ENCODE results near the gene MARF1. TPM values are rescaled to one million over a fixed set of nuclear protein-coding genes. Genes with fewer than 3 reads are reported as not detected.

MARF1 gene
- total and polyA plus RNA-seq, 9 of the 15 experiments (the other 6 are each of a cell fraction or from before 2014, with no cell fraction given): 4.7 to 33.2 (median 11.7) TPM

DNA sequence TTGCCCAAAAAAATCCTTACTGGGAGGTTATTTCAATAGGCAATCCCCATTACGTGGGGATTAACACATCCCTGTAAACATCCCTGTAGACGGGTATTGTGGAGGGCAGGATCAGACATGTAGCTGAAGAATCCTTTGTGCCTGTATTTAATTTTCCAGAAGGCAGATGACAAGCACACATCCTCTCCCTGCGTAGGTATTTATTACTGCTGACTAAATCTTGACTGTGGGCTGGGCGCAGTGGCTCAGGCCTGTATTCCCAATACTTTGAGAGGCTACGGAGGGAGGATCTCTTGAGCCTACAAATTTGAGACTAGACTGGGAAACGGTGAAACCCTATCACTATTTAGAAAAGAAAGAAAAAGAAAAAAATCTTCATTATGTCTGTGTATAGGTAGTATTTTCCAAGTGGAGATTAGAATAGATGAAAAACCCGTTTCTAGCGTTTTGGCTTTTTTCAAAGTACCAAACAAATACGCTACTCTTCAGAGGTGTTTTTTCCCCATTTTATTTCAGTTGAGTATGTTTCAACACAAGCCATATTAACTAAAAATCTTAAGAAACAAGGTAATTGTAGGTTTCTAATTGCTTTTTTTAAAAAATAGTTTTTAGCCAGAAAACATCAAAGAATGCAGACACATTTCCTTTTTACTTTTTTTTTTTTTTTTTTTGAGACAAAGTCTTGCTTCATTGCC, 1.5 kb upstream of the MARF1 start:
- 48% methylated on average over 9 of the region's 9 CpGs for WGBS (ENCODE audit: insufficient coverage, low coverage, missing lambda C conversion rate)
- no TSS peak for BruUV-seq (replicated peaks)
- H3K27ac ChIP-seq (ENCODE audit: extremely low read depth, low read depth, low read length): peak overlapping the region; percentile 100
- ChIA-PET POLR2A (interaction anchor here (0.7 to 0.9 kb wide), 3 partner anchors 9 to 43 kb away, joined by 3 read pairs; no protein-coding TSS in a partner anchor), CTCF (ENCODE audit: low intra/inter-chr PET ratio) (no interaction called here)
- H2AFZ ChIP-seq (ENCODE audit: low read depth, low read length): peak overlapping the region; percentile 99
- peak overlapping the region in 1 of 2 experiments; percentile 100; a peak in 2 of 4 replicates for H3K9ac ChIP-seq (ENCODE audit: insufficient read depth in 1 of 2, low read depth in 2 of 2, low read length in 2 of 2)
- no peaks in the 10 kb centered on the region for H3K36me3 ChIP-seq (ENCODE audit: control insufficient read depth, insufficient read depth, low read length)
- H3K9me1 ChIP-seq (ENCODE audit: control insufficient read depth, insufficient read depth, low read length): no peaks in the 10 kb centered on the region
- DNase-seq (ENCODE audit: extremely low read depth in 1 of 4, low spot score in 3 of 4) (peak in 1 of 4 experiments; percentile 45), ATAC-seq (no peak), FAIRE-seq (peak; percentile 48)
- in situ Hi-C loops (cut with MboI) (no loop called here), intact Hi-C loops (cut with micrococcal nuclease) (loop anchor here (10.0 kb wide), 2 partner anchors 70 to 220 kb away; no protein-coding TSS in a partner anchor)
- no peaks in the 10 kb centered on the region for H3K27me3 ChIP-seq (ENCODE audit: control insufficient read depth in 2 of 2, insufficient read depth in 2 of 2, low read length in 2 of 2)
- peak overlapping the region; percentile 94 for H3K4me2 ChIP-seq (ENCODE audit: insufficient read depth, low read length)
- no peaks in the 10 kb centered on the region for H4K20me1 ChIP-seq (replicated peaks; ENCODE audit: control insufficient read depth, insufficient read depth, low read length)
- H3K79me2 ChIP-seq (ENCODE audit: control insufficient read depth, insufficient read depth, low read length): peaks cover 31% of the 10 kb centered on the region
- H3K9me3 ChIP-seq (replicated peaks; ENCODE audit: control insufficient read depth, insufficient read depth, low read depth, low read length): no peaks in the 10 kb centered on the region
- H3K4me1 ChIP-seq (replicated peaks in 1 of 2; ENCODE audit: control insufficient read depth in 2 of 2, insufficient read depth in 2 of 2, low read length in 2 of 2): peaks cover 2 to 26% of the 10 kb centered on the region in 2 experiments; a peak in 4 of 5 replicates
- H3K4me3 ChIP-seq: peak overlapping the region; percentile 83
- no peak for TF ChIP-seq OTX1 (CRISPR knock-in tag; IDR thresholded peaks at IDR 0.05)
- no peak for TF ChIP-seq ZC3H8 (IDR thresholded peaks at IDR 0.05)
- no peak for TF ChIP-seq ZNF146 (CRISPR knock-in tag; IDR thresholded peaks at IDR 0.05; ENCODE audit: unreplicated experiment)
- TF ChIP-seq, protein P1, sequence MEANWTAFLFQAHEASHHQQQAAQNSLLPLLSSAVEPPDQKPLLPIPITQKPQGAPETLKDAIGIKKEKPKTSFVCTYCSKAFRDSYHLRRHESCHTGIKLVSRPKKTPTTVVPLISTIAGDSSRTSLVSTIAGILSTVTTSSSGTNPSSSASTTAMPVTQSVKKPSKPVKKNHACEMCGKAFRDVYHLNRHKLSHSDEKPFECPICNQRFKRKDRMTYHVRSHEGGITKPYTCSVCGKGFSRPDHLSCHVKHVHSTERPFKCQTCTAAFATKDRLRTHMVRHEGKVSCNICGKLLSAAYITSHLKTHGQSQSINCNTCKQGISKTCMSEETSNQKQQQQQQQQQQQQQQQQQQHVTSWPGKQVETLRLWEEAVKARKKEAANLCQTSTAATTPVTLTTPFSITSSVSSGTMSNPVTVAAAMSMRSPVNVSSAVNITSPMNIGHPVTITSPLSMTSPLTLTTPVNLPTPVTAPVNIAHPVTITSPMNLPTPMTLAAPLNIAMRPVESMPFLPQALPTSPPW (CRISPR knock-in tag; IDR thresholded peaks at IDR 0.05): no peak
- no peak for TF ChIP-seq LCOR (CRISPR knock-in tag; IDR thresholded peaks at IDR 0.05)
- no peak for TF ChIP-seq DDX20 (tag; IDR thresholded peaks at IDR 0.05; ENCODE audit: low read depth)
- 0 out of 2 replicates have a peak, but pooled peaks have one; percentile 6 for TF ChIP-seq PHB2 (IDR thresholded peaks at IDR 0.05; ENCODE audit: low read depth)
- TF ChIP-seq, protein P2, sequence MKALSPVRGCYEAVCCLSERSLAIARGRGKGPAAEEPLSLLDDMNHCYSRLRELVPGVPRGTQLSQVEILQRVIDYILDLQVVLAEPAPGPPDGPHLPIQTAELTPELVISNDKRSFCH (CRISPR knock-in tag; IDR thresholded peaks at IDR 0.05): no peak
- TF ChIP-seq, protein P2 (tag; IDR thresholded peaks at IDR 0.05): no peak
- no peak for TF ChIP-seq TCF3 (CRISPR knock-in tag; IDR thresholded peaks at IDR 0.05)
- no peak for TF ChIP-seq POLR2AphosphoS2 (IDR thresholded peaks at IDR 0.05; ENCODE audit: low read length)
- TF ChIP-seq PHTF2 (CRISPR knock-in tag; IDR thresholded peaks at IDR 0.05): no peak
- TF ChIP-seq MAZ (CRISPR knock-in tag; conservative IDR thresholded peaks at IDR 0.05 in 1 of 2, IDR thresholded peaks at IDR 0.05 in 1 of 2): 0 out of 4 replicates have a peak, but pooled peaks of 1 of the 2 experiments have one; percentile 27
- TF ChIP-seq, protein P3, sequence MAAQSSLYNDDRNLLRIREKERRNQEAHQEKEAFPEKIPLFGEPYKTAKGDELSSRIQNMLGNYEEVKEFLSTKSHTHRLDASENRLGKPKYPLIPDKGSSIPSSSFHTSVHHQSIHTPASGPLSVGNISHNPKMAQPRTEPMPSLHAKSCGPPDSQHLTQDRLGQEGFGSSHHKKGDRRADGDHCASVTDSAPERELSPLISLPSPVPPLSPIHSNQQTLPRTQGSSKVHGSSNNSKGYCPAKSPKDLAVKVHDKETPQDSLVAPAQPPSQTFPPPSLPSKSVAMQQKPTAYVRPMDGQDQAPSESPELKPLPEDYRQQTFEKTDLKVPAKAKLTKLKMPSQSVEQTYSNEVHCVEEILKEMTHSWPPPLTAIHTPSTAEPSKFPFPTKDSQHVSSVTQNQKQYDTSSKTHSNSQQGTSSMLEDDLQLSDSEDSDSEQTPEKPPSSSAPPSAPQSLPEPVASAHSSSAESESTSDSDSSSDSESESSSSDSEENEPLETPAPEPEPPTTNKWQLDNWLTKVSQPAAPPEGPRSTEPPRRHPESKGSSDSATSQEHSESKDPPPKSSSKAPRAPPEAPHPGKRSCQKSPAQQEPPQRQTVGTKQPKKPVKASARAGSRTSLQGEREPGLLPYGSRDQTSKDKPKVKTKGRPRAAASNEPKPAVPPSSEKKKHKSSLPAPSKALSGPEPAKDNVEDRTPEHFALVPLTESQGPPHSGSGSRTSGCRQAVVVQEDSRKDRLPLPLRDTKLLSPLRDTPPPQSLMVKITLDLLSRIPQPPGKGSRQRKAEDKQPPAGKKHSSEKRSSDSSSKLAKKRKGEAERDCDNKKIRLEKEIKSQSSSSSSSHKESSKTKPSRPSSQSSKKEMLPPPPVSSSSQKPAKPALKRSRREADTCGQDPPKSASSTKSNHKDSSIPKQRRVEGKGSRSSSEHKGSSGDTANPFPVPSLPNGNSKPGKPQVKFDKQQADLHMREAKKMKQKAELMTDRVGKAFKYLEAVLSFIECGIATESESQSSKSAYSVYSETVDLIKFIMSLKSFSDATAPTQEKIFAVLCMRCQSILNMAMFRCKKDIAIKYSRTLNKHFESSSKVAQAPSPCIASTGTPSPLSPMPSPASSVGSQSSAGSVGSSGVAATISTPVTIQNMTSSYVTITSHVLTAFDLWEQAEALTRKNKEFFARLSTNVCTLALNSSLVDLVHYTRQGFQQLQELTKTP (IDR thresholded peaks at IDR 0.05; ENCODE audit: low read depth in 1 of 2, partially characterized antibody in 2 of 2): no peak
- no peak for TF ChIP-seq POLR2B (IDR thresholded peaks at IDR 0.05; ENCODE audit: low read depth, partially characterized antibody)
- TF ChIP-seq, protein P4, sequence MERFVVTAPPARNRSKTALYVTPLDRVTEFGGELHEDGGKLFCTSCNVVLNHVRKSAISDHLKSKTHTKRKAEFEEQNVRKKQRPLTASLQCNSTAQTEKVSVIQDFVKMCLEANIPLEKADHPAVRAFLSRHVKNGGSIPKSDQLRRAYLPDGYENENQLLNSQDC (CRISPR knock-in tag; IDR thresholded peaks at IDR 0.05): no peak
